HepG2 (cell line): ENCODE results near the gene MAPK7. TPM values are rescaled to one million over a fixed set of nuclear protein-coding genes. Genes with fewer than 3 reads are reported as not detected.

Experiments
- ATAC-seq: fragments of 200-7000 bp; cut with Tn5 transposase; 3 replicates; pipeline ENCODE4 v1.9.1; 2020; ENCODE audit warnings: mild to moderate bottlenecking, moderate library complexity
- BruUV-seq: library from RNA; stranded (reverse); fragments of 400-500 nt; replicated peaks from 2 replicates; lab custom pipeline; 2021; lab: Mats Ljungman, UMichigan
- CTCF ChIA-PET: fragments of 300-600 bp; formaldehyde crosslinking; extraction: SDS; loops from one replicate; lab custom pipeline; 2021; ENCODE audit warnings: low total read pairs, inconsistent platforms, low intra/inter-chr PET ratio; lab: Yijun Ruan, JAX
- POLR2A ChIA-PET: fragments of 350-600 bp; sonication (Branson Sonifier 250); formaldehyde crosslinking; loops from one replicate; lab custom pipeline; 2020; ENCODE audit warnings: antibody characterized with exemption, inconsistent platforms; lab: Yijun Ruan, JAX
- DNase-seq: peaks from one replicate; pipeline ENCODE4 v3.0.0-alpha.2; 2015; ENCODE audit warnings: low spot score
- FAIRE-seq: peaks from 3 replicates; lab custom pipeline; 2011; peaks lifted over from hg19 to GRCh38; lab: Jason Lieb, UNC
- H2AFZ ChIP-seq: one replicate; pipeline ENCODE4 v1.6.1; 2011; ENCODE audit warnings: low read length, inconsistent platforms
- H3K27ac ChIP-seq: fragments of 300-600 bp; 3 replicates; pipeline ENCODE4 v1.8.0; 2011; ENCODE audit warnings: mixed run types, mild to moderate bottlenecking, mixed read lengths, low read length, inconsistent platforms; ENCODE audit not compliant: insufficient read depth; ENCODE audit errors: extremely low read length
- H3K27me3 ChIP-seq, 2 experiments: fragments of 200-600 bp in 1 of 2; 2 replicates in 1 of 2; 3 replicates in 1 of 2; pipeline versions ENCODE4 v1.6.0 to v1.8.0; 2011; ENCODE audit warnings: low read length in 2 of 2, mild to moderate bottlenecking in 2 of 2, moderate library complexity in 2 of 2, inconsistent platforms in 1 of 2; ENCODE audit not compliant: insufficient read depth in 2 of 2, control insufficient read depth in 1 of 2
- H3K36me3 ChIP-seq, 2 experiments: fragments of 200-600 bp in 1 of 2; replicated peaks in 1 of 2; 2 replicates in 1 of 2; 3 replicates in 1 of 2; pipeline versions ENCODE4 v1.5.1 to v1.8.0; 2011; ENCODE audit warnings: low read length in 2 of 2, inconsistent platforms in 1 of 2; ENCODE audit not compliant: insufficient read depth in 2 of 2, control insufficient read depth in 1 of 2
- H3K4me1 ChIP-seq: 2 replicates; pipeline ENCODE4 v1.5.1; 2012; ENCODE audit warnings: low read length, inconsistent platforms; ENCODE audit not compliant: insufficient read depth
- H3K4me2 ChIP-seq: 2 replicates; pipeline ENCODE4 v1.6.0; 2011; ENCODE audit warnings: low read depth, low read length, inconsistent platforms
- H3K4me3 ChIP-seq, 3 experiments: fragments of 200-600 bp in 1 of 3; sonication (generic), shearing (Covaris generic) in 1 of 3; replicated peaks in 1 of 3; 2 replicates each; pipeline ENCODE4 v1.5.1; 2011 to 2016; ENCODE audit warnings: low read length in 3 of 3, inconsistent platforms in 2 of 3, low read depth in 2 of 3, mild to moderate bottlenecking in 2 of 3, control low read depth in 1 of 3, mixed read lengths in 1 of 3; ENCODE audit not compliant: insufficient read depth in 1 of 3
- H3K79me2 ChIP-seq: one replicate; pipeline ENCODE4 v1.6.1; 2011; ENCODE audit warnings: low read length, inconsistent platforms; ENCODE audit not compliant: insufficient read depth
- H3K9ac ChIP-seq: 2 replicates; pipeline ENCODE4 v1.6.0; 2011; ENCODE audit warnings: mild to moderate bottlenecking, low read depth, low read length, inconsistent platforms; ENCODE audit not compliant: insufficient read depth
- H3K9me3 ChIP-seq: 2 replicates; pipeline ENCODE4 v1.5.1; 2012; ENCODE audit warnings: mild to moderate bottlenecking, low read length
- H4K20me1 ChIP-seq: 2 replicates; pipeline ENCODE4 v1.6.0; 2011; ENCODE audit warnings: inconsistent platforms, mild to moderate bottlenecking, low read length, moderate library complexity; ENCODE audit not compliant: insufficient read depth
- AKAP8 ChIP-seq: sonication (generic); formaldehyde crosslinking; IDR thresholded peaks from 2 replicates; pipeline ENCODE4 v1.5.1; 2020; ENCODE audit warnings: mild to moderate bottlenecking, missing genetic modification reagents
- ATF7-NPFF ChIP-seq: sonication (generic); formaldehyde crosslinking; IDR thresholded peaks from 2 replicates; pipeline ENCODE4 v1.8.1; 2023; ENCODE audit warnings: mild to moderate bottlenecking, low read depth, missing genetic modification reagents, moderate library complexity
- CBX2 ChIP-seq, 2 experiments: fragments of 200-600 bp in 1 of 2; sonication (generic); formaldehyde crosslinking in 1 of 2; IDR thresholded peaks; 2 replicates each; pipeline versions ENCODE4 v1.7.0 to v1.8.1; 2018 to 2022; ENCODE audit warnings: low read depth in 2 of 2, low read length in 1 of 2, mild to moderate bottlenecking in 1 of 2, missing genetic modification reagents in 1 of 2
- KDM3A ChIP-seq: IDR thresholded peaks from 2 replicates; pipeline ENCODE4 v1.6.1; 2018; ENCODE audit warnings: low read depth, missing compliant biosample characterization
- MTA1 ChIP-seq: sonication (generic); formaldehyde crosslinking; IDR thresholded peaks from 2 replicates; pipeline ENCODE4 v1.4.0; 2020; ENCODE audit warnings: missing genetic modification reagents, mild to moderate bottlenecking, borderline replicate concordance
- PPARG ChIP-seq: conservative IDR thresholded peaks from 2 replicates; pipeline ENCODE4 v1.6.1; 2016; ENCODE audit warnings: missing biosample characterization, missing genetic modification reagents
- RAD21 ChIP-seq: fragments of 450-650 bp; formaldehyde crosslinking; IDR thresholded peaks from 2 replicates; pipeline ENCODE4 v1.5.0; 2020; ENCODE audit warnings: mild to moderate bottlenecking
- RBFOX2 ChIP-seq: fragments of 200-400 bp; formaldehyde crosslinking; IDR thresholded peaks from 2 replicates; pipeline ENCODE4 v1.6.1; 2017; ENCODE audit warnings: low read depth, mild to moderate bottlenecking, low read length
- RFXAP ChIP-seq: sonication (generic); formaldehyde crosslinking; IDR thresholded peaks from 2 replicates; pipeline ENCODE4 v1.4.0; 2020; ENCODE audit warnings: missing genetic modification reagents, borderline replicate concordance
- SUZ12 ChIP-seq: fragments of 150-350 bp; IDR thresholded peaks from 2 replicates; pipeline ENCODE4 v1.6.1; 2014; ENCODE audit warnings: low read depth, low read length
- ZFY ChIP-seq: sonication (generic); formaldehyde crosslinking; IDR thresholded peaks from 2 replicates; pipeline ENCODE4 v1.4.0; 2020; ENCODE audit warnings: missing genetic modification reagents
- ZNF180 ChIP-seq: sonication (generic); formaldehyde crosslinking; IDR thresholded peaks from 2 replicates; pipeline ENCODE4 v1.4.0; 2020; ENCODE audit warnings: low read depth, missing genetic modification reagents, borderline replicate concordance
- ZNF335 ChIP-seq: sonication (generic); formaldehyde crosslinking; IDR thresholded peaks from 2 replicates; pipeline ENCODE4 v1.4.0; 2020; ENCODE audit warnings: missing genetic modification reagents
- ZNF557 ChIP-seq: sonication (generic); formaldehyde crosslinking; IDR thresholded peaks from 2 replicates; pipeline ENCODE4 v1.4.0; 2020; ENCODE audit warnings: missing genetic modification reagents
- ZNF768 ChIP-seq: sonication (generic); formaldehyde crosslinking; IDR thresholded peaks from 2 replicates; pipeline ENCODE4 v1.4.0; 2020; ENCODE audit warnings: missing genetic modification reagents
- WGBS: methylation state at CpG from one replicate; pipeline ENCODE4 v1.1.6; 2017; ENCODE audit warnings: low lambda C conversion rate; 5-methylcytosine and 5-hydroxymethylcytosine counted together
- in situ Hi-C: cut with HindIII; loops from 2 replicates; pipeline ENCODE4 v1.10.0; 2017; ENCODE audit warnings: low pct_unique_long_range_greater_than_20kb; ENCODE audit not compliant: extremely low pct_ligation_motif_present
- intact Hi-C: fragments of 100-400 bp; cut with micrococcal nuclease; formaldehyde crosslinking; loops from one replicate; pipeline ENCODE4 v1.10.0; 2022; ENCODE audit not compliant: unreplicated experiment
- polyA plus RNA-seq, 8 experiments: library from polyadenylated mRNA; depleted of rRNA in 3 of 8; stranded (reverse) in 7 of 8; unstranded in 1 of 8; fragments of >200 nt; fragmentation: Illumina TruSeq in 4 of 8; extraction: Trizol in 4 of 8; gene quantifications; 2 replicates each; pipeline versions ENCODE4 v1.2.1 to v1.2.3, GENCODE V29; 2011 to 2016; ENCODE audit warnings: low read depth in 4 of 8, missing spikeins in 1 of 8, mixed read lengths in 1 of 8; ENCODE audit not compliant: insufficient read depth in 1 of 8
- total RNA-seq, 5 experiments: library from RNA; depleted of rRNA; stranded (reverse); fragments of >200 nt; fragmentation: Illumina TruSeq; extraction: Trizol; gene quantifications; 2 replicates each; pipeline ENCODE4 v1.2.3, GENCODE V29; 2016; ENCODE audit warnings: low read depth in 1 of 5
- TF ChIP-seq, protein P1 (sequence below): sonication (generic); formaldehyde crosslinking; IDR thresholded peaks from 2 replicates; pipeline ENCODE4 v1.8.1; 2023; ENCODE audit warnings: mild to moderate bottlenecking, inconsistent platforms, moderate library complexity, missing genetic modification reagents, borderline replicate concordance
- TF ChIP-seq, protein P2 (sequence below): conservative IDR thresholded peaks from 2 replicates; pipeline ENCODE4 v1.6.1; 2018; ENCODE audit warnings: missing genetic modification reagents

Gene MAPK7
- total and polyA plus RNA-seq, 2 of the 13 experiments (the other 11 are each of a cell fraction or from before 2014, with no cell fraction given), result 2.9 to 5.9 TPM

DNA sequence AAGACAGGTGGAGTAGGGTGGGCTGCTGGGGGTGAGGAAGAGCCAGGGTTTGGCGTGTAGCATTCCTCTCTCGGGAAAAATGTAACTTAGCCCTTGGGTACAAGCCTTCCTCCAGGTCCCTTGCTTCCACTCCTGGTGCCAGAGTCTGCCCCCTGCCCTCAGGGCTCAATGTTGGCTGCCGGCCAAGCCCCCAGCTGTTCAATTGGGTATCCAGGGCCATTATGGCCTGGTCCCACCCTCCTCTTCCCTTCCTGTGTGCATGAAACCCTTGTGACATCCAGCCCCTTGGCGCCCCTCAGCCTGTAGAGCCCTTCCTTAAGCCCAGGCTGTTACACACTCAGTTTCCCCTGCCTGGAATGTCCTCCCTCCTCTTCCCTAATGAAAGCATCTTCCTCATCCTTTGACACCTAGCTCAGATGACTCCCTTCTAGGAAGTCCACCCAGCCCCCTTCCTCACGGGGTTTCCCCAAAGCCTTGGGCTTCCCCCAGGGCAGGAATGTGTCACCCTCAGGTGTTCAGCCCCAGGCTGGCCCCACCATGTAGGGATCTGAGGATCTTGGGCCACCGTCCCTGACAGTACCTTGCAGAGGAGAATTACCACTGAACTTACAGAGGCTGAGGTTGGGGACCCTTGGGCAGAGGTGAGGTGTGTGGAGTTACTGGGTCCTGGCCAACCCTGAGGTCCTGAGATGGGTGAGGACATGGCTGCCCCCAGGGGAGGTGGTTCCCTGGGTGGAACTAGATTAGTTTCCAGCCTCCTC lies 45.7 kb upstream of the MAPK7 start:
- Histone ChIP-seq H3K27me3 (no peaks in the 10 kb centered on the region), H3K4me1 (peaks cover 26% of the 10 kb centered on the region), H3K27ac (no peak overlapping the region), H2AFZ (no peak overlapping the region), H3K9me3 (no peaks in the 10 kb centered on the region), H3K4me3 (no peak overlapping the region), H3K36me3 (no peaks in the 10 kb centered on the region; a peak in 1 of 5 replicates), H4K20me1 (no peaks in the 10 kb centered on the region), H3K4me2 (no peak overlapping the region), H3K9ac (no peak overlapping the region), H3K79me2 (no peaks in the 10 kb centered on the region)
- in situ Hi-C loops, result no loop called here
- no peak for FAIRE-seq
- WGBS, result 98% methylated on average over 6 of the region's 6 CpGs
- intact Hi-C loops, result no loop called here
- BruUV-seq, result no TSS peak
- DNase-seq, result no peak
- no peak for ATAC-seq
- ChIA-PET CTCF (no interaction called here), POLR2A (no interaction called here)
- no peak for TF ChIP-seq ZNF768 (CRISPR knock-in tag)
- TF ChIP-seq, protein P1, sequence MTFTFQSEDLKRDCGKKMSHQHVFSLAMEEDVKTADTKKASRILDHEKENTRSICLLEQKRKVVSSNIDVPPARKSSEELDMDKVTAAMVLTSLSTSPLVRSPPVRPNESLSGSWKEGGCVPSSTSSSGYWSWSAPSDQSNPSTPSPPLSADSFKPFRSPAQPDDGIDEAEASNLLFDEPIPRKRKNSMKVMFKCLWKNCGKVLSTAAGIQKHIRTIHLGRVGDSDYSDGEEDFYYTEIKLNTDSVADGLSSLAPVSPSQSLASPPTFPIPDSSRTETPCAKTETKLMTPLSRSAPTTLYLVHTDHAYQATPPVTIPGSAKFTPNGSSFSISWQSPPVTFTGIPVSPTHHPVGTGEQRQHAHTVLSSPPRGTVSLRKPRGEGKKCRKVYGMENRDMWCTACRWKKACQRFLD (CRISPR knock-in tag), result no peak

DNA sequence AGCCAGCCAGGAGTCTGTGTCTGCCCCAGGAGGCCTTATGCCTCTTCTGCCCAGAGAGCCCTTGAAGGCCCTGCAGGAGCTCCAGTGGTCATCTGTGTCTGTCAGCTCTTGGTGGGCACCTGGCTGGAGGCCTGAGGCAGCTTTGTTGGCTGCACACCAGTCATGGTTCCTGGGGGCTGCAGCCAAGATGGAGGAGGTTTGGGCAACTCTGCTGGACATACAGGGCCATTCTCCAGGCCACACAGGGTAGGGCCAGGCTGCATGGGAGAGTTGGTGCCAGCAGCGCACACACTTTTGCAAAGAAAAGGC lies 45.2 kb upstream of the MAPK7 start:
- H3K27ac ChIP-seq, result no peak overlapping the region
- no peak overlapping the region for H2AFZ ChIP-seq
- DNase-seq (no peak), FAIRE-seq (no peak), ATAC-seq (no peak)
- H3K4me2 ChIP-seq, result no peak overlapping the region
- no TSS peak for BruUV-seq
- intact Hi-C loops, result no loop called here
- H4K20me1 ChIP-seq, result no peaks in the 10 kb centered on the region
- WGBS, result no CpG with 5 or more reads among the region's 1 CpG
- TF ChIP-seq KDM3A (CRISPR knock-in tag) (no peak), ZNF180 (CRISPR knock-in tag) (no peak), ZNF335 (CRISPR knock-in tag) (no peak), MTA1 (CRISPR knock-in tag) (no peak), ZNF557 (no peak), SUZ12 (no peak), AKAP8 (CRISPR knock-in tag) (no peak), PPARG (CRISPR knock-in tag) (no peak), RBFOX2 (no peak), ZFY (CRISPR knock-in tag) (no peak), RFXAP (CRISPR knock-in tag) (no peak), ATF7-NPFF (no peak), RAD21 (no peak), CBX2 (IDR thresholded peaks at IDR 0.05; ENCODE audit: low read depth, low read length) (no peak), CBX2 (CRISPR knock-in tag; IDR thresholded peaks at IDR 0.05; ENCODE audit: low read depth) (no peak)
- TF ChIP-seq, protein P2, sequence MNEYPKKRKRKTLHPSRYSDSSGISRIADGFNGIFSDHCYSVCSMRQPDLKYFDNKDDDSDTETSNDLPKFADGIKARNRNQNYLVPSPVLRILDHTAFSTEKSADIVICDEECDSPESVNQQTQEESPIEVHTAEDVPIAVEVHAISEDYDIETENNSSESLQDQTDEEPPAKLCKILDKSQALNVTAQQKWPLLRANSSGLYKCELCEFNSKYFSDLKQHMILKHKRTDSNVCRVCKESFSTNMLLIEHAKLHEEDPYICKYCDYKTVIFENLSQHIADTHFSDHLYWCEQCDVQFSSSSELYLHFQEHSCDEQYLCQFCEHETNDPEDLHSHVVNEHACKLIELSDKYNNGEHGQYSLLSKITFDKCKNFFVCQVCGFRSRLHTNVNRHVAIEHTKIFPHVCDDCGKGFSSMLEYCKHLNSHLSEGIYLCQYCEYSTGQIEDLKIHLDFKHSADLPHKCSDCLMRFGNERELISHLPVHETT (CRISPR knock-in tag), result no peak
- ChIA-PET POLR2A (no interaction called here), CTCF (no interaction called here)
- no peaks in the 10 kb centered on the region; a peak in 1 of 5 replicates for H3K36me3 ChIP-seq
- no peak overlapping the region for H3K4me3 ChIP-seq
- no peaks in the 10 kb centered on the region for H3K27me3 ChIP-seq
- H3K79me2 ChIP-seq, result no peaks in the 10 kb centered on the region
- H3K9ac ChIP-seq, result no peak overlapping the region
- in situ Hi-C loops, result no loop called here
- no peaks in the 10 kb centered on the region for H3K9me3 ChIP-seq
- peaks cover 31% of the 10 kb centered on the region for H3K4me1 ChIP-seq
